NCI-H2171 (cell line): ENCODE results near the gene SPSB2.
A peak's percentile ranks its signal among the peaks of the same experiment; 100 is the strongest.

Source experiments
- DNase-seq: peaks from one replicate; lab custom pipeline; 2025; lab: John Stamatoyannopoulos, UW

SPSB2 gene

GRCh38 chr12:6851153-6851920, 21.8 kb downstream of the SPSB2 start, which contains the start of gene CDCA3:
TSS of gene CDCA3 (minus strand) at chr12:6851286. CDS start at chr12:6850952, 334 bp downstream.
- DNase-seq, result peak; percentile 100

GRCh38 chr12:6850796-6851152, 22.3 kb downstream of the SPSB2 start:
- no peak for DNase-seq

- DNase-seq, result no peak
Measured at GRCh38 chr12:6849976-6850560, 23.0 kb downstream of the SPSB2 start.

GRCh38 chr12:6849427-6849826, 23.7 kb downstream of the SPSB2 start:
- no peak for DNase-seq

GRCh38 chr12:6847676-6848075, 25.4 kb downstream of the SPSB2 start:
- no peak for DNase-seq

GRCh38 chr12:6846316-6846869, 26.7 kb downstream of the SPSB2 start:
- DNase-seq, result no peak

GRCh38 chr12:6845395-6845794, 27.7 kb downstream of the SPSB2 start:
- no peak for DNase-seq

- DNase-seq, result no peak
Measured at GRCh38 chr12:6843118-6843902, 29.8 kb downstream of the SPSB2 start.

- no peak for DNase-seq
Measured at GRCh38 chr12:6842075-6842474, 31.0 kb downstream of the SPSB2 start.

- DNase-seq, result no peak
Measured at GRCh38 chr12:6840761-6841515, 32.2 kb downstream of the SPSB2 start, which contains the start of gene GNB3. TSS of gene GNB3 (plus strand) at chr12:6840925. CDS start at chr12:6841288, 363 bp downstream.

- no peak for DNase-seq
Measured at GRCh38 chr12:6840330-6840729, 32.8 kb downstream of the SPSB2 start.

- DNase-seq, result peak; percentile 100
Measured at GRCh38 chr12:6839482-6840201, 33.5 kb downstream of the SPSB2 start.

- DNase-seq, result no peak
Measured at GRCh38 chr12:6838854-6839253, 34.2 kb downstream of the SPSB2 start.

- no peak for DNase-seq
Measured at GRCh38 chr12:6837370-6838060, 35.6 kb downstream of the SPSB2 start.

- no peak for DNase-seq
Measured at GRCh38 chr12:6836851-6837250, 36.3 kb downstream of the SPSB2 start.

GRCh38 chr12:6834873-6835272, 38.2 kb downstream of the SPSB2 start:
- no peak for DNase-seq

GRCh38 chr12:6834254-6834653, 38.8 kb downstream of the SPSB2 start:
- no peak for DNase-seq

- DNase-seq, result no peak
Measured at GRCh38 chr12:6833189-6833890, 39.8 kb downstream of the SPSB2 start.

GRCh38 chr12:6832125-6832524, 41.0 kb downstream of the SPSB2 start:
- no peak for DNase-seq

- no peak for DNase-seq
Measured at GRCh38 chr12:6831450-6831995, 41.6 kb downstream of the SPSB2 start.
